HG03066 (cell line): Measurements from ENCODE around the gene SNAI3.

ENCODE experiments used
- ATAC-seq: cut with Tn5 transposase; IDR thresholded peaks from one replicate; pipeline ENCODE4 v1.9.1; 2021; ENCODE audit warnings: low read depth; ENCODE audit not compliant: unreplicated experiment

The SNAI3 gene

DNA sequence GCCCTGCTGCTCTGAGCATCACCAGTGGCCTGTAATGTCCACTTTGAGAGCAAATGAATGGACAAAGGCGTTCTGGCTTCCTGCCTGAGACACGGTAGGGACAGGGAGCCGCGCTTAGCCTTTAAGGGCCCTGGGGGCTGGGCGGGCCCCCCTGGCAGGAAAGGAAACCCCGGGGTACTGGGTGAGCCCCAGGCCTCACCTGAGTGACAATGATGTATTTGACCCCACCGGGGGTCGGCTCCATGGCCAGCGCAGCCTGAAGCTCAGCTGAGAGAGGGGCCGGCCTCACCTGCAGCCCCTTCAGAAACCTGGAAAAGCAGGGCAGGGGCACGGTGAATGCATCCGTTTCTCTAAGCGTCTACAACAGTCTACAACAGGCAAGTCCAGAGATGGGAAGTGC is 33.2 kb downstream of the SNAI3 start:
- ATAC-seq = no peak

- no peak for ATAC-seq
These were observed 33.6 kb downstream of the SNAI3 start for GRCh38 chr16:88652762-88653063.

DNA sequence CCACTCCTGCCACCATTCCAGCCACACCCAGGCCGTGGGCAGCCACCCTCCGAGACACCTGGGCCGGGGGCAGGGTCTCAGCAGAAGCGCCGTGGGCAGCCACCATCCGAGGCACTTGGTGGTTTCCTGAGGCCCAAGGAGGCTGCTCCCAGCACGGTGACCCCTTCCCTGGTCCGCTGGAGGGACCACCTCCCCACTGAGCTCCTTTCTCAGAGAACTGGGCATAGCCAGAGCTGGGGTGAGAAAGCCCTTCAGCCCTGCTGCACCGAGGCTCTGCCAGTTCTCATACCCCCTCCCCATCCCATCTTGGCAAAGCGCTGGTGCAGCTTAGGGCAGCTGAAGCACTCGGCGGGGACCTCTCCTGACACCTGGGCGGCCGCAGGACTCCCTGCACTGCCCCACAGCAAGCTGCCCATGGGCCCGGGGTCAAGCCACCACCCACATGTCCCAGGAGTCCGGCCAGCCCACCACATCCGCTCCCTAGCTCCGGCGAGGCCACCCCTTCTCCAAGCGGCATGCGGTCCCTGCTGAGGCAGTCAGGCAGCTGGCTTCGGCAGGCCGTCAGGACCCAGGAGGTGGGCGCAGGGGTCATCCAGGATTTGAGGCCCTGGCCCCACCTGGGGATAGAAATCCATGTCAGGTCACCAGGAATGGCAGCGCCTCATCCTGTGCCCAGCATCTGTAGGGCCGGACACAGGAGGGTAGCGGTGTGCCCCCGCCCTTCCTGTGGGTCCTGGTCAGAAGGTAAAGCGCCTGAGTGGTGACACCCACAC is 34.1 kb downstream of the SNAI3 start:
- no peak for ATAC-seq

GRCh38 chr16:88651276-88651988 is 34.9 kb downstream of the SNAI3 start:
- ATAC-seq = peak; percentile 74

DNA sequence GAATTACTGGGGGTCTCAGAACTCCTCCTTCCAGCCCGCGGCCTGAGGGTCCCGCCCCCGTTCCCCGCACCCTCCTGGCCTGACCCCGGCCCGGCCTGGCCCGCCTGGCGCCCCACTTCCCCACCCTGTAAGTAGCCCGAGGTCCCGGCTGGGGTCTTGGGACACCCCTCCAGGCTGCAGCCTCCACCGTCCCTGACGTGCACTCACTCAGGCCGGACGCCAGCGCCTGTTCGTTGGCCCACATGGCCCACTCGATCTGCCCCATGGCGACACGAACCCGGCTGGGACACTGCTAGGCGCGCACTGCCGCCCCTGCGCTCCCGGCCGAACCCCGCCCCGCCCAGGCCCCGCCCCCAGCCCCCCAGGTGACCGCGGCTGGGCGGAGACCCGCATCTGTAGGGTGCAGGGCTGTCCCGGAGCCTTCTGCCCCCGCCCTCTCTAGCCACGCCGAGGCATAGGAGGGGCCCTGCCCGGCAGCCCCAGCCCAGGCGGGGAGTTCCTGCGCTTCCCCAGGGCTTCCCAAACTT is 35.5 kb downstream of the SNAI3 start, which contains the start of gene CYBA:
Gene CYBA, minus strand, starts transcription at position 305 of the 527 bp plus-strand sequence. Its CDS starts 40 bp downstream, at position 265.
- peak; percentile 71 for ATAC-seq

DNA sequence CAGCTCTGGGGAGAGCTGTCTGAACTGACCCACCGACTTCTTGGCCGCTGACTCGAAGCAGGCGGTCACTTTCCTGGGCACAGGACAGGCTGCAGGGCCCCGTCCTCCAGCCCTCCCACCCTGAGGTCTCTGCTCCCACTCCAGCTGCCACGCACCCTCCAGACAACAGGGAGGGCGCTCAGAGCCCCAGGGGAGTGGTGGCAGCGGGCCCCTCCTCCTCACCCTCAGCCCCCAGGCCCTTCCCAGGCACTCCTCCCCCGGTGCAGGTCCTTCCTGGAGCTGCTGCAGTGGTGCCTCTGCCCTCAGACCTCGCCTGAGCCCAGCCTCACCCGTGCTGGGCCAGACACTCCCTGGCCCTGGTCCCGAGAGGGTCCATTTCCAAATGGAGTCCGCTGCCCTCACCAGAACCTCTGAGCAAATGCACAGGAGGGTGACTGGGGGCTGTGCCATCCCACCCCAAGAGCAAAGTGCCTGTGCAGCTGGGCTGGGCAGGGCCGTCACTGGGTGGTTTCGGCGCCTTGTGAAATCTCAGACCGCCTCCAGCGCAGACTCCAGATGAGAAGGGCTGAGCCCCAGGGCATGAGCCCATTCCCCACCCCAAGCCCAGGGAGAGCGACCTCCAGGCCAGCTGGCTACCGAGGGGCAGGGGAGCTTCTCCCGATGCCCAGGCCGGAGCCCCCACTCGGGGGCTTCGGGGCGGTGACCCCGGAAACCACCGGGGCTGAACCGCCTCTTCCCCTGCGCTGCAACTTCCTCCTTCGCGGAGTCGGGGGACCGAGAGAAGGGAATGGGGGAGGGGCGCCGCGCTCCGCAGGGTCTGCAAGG is 36.2 kb downstream of the SNAI3 start:
- peak; percentile 6 for ATAC-seq

DNA sequence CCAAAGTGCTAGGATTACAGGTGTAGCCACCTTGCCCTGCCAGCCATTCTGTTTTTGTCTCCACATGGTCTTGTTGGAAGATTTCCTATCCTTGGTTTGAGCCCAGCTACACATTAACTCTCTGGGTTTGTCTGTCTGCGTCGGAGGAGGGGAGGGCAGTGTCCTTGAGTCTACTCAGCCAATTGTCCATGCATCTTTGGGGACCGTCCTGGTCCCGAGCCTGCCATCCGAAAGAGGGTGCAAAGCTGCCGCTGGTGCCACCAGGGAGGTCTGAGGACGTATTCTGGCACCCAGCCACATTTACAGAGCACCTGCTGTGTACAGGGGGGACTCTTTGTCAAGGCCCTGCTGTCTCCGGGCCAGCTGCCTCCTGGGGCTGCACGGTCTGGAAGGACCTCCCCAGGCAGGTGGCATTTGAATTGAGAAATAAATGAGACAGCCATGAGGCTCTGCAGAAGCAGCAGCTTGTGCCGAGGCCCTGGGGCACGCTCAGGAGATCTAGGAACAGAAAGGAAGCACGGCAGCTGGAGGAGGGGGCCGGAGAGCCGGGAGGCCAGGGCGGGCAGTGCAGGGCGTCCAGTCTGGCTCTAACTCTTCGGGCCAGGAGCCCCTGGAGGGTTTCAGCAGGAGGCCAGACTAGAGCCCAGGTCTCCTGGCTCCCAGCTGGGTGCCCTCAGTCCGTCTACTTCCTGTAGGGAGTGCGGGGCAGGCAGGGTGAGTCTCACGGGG is 36.9 kb downstream of the SNAI3 start:
- ATAC-seq = no peak

GRCh38 chr16:88647178-88648070 is 38.9 kb downstream of the SNAI3 start:
- no peak for ATAC-seq

DNA sequence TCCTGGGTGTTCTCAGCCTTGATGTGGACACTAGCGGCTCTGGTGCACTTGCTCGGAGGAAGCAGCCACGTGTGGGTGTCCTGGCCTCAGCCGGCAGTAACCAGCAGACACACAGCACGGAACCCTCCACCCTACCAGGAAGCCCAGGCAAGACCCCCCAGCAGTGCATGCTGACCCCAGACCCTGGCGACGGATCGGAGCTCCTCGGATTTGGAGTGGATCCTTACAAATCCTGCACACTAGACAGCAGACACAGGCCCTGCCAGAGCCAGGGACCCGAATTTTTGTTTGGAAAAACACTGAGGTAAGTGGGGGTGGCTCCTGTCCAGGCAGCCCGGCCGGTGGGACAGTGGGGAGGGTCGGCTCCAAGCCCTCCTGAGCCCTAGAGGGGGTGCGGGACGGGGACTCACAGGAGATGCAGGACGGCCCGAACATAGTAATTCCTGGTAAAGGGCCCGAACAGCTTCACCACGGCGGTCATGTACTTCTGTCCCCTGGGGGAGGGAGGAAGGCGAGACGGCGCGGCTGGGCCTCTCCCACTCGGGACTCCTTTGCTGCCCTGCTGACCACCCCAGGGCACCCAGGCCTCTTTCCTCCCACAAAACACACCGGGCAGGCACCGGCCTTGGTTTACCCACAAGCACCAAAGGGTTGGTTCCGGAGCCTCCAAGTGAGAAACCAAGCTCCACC is 39.8 kb downstream of the SNAI3 start:
- ATAC-seq = no peak

DNA sequence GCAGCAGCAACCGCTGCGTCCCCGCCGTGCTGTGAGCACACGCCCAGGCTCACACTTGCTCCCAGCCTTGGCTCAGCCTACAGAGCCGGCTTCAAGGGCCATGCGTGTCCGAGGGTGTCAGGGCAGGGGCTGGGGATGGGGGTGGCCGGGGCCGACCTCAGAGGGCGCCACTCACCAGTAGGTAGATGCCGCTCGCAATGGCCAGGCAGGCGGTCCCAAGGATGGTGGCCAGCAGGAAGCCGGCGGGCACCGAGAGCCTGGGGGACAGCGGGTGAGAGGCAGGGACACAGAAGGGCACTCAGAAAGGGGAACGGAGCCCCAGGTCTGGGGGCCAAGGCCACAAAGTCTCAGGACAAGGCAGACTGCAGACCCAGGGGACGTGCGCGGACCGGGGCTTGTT is 40.4 kb downstream of the SNAI3 start:
- ATAC-seq = no peak

DNA sequence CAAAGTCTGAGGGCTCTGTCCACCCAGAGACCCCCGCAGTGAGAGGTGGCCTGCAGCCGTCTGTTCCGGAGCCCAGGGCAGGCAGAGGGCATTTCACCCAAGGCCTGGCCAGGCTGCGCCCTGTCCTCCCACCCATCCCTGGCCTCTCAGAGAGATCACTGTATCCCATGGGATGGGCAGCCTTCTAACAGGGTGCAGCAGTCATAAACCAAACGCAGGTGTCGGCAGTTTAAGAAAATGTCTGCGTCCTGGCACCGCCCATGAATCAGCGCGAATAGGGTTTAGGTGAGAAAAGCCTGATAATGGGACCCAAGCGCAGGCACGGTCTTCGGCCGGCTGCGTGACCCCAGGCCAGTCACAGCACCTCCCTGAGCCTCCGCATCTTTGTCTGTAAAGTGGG is 40.9 kb downstream of the SNAI3 start:
- no peak for ATAC-seq

- no peak for ATAC-seq
These were observed 42.7 kb downstream of the SNAI3 start for GRCh38 chr16:88643644-88643932.

- ATAC-seq = no peak
These were observed 43.2 kb downstream of the SNAI3 start for GRCh38 chr16:88642881-88643643.

GRCh38 chr16:88640498-88641247 is 45.6 kb downstream of the SNAI3 start:
- no peak for ATAC-seq

- no peak for ATAC-seq
These were observed 46.2 kb downstream of the SNAI3 start for GRCh38 chr16:88640039-88640495.

- no peak for ATAC-seq
These were observed 46.9 kb downstream of the SNAI3 start for GRCh38 chr16:88639231-88640038.
